Heart left ventricle (tissue), 13 donors: Measurements from ENCODE around the gene TRIM9.

Experiments used
- CTCF ChIP-seq, 12 donors: fragments of 200-600 bp; sonication (generic) in 4 of 12; IDR thresholded peaks; one replicate each; pipeline versions ENCODE4 v1.5.0 to v1.8.0; 2018 to 2022; ENCODE audit warnings: antibody characterized with exemption in 12 of 12, mild to moderate bottlenecking in 5 of 12
- POLR2A ChIP-seq, 2 donors: fragments of 450-650 bp; IDR thresholded peaks; one replicate each; pipeline ENCODE4 v1.6.1; 2017; ENCODE audit warnings: antibody characterized with exemption in 2 of 2, mild to moderate bottlenecking in 2 of 2, moderate library complexity in 2 of 2
- donor health status: ischemic (EF 13 %, LVEDD 7.1; RV severe dilation, severe dysfunction).
- donor health status: DM: no; HTN: yes; CAD: no.
- donor health status: DM: no; HTN: no; CAD: no.
- donor health status: ischemic (EF 25% LVEDD 6.9; RV normal size, moderate dysfunction).
- donor health status: ischemic (EF 25% LVEDD 5.7; RV mildly dilated, moderate dysfunction).
- donor health status: ischemic (EF 35%, LVEDD 5.7; RV mildly dilated, moderate dysfunction).
- donor health status: nonischemic (EF 11% LVEDD 7.7; RV severe dilation, severe dysfunction).
- donor health status: DM: yes; HTN: yes; CAD: no.
- donor health status: PGD.
- donor health status: ischemic (EF 29% LVEDD 5.4; RV normal size, mild dysfunction).
- donor health status: nonischemic (EF 23%, LVEDD 6.1; RV moderate dilation, normal function).

GRCh38 chr14:51053157-51053556 lies 41.7 kb downstream of the TRIM9 start:
- TF ChIP-seq POLR2A (IDR thresholded peaks at IDR 0.05) (no peak), CTCF (IDR thresholded peaks at IDR 0.05) (no peak)
